ENCODE results near the gene DLG2.
"Not testable (repeated sequence)": the region's sequence is repeated elsewhere in the genome, so short reads cannot be mapped to it uniquely, and the experiment has no call there.

The DLG2 gene

DNA sequence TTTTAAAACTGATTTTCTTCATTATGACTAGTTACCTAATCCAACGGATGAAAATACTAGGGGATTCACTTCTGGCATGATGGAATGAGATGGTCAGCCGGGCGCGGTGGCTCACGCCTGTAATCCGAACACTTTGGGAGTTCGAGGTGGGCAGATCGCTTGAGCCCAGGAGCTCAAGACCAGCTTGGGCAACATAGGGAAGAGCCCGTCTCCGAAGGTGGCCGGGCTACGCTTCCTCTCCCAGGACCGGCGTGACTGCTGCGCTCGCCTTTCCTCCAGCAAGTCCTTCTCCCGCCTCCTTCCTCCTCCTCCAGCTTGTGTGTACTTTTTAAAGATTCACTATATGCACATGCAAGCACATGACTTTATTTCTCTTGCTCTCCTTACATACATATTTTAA, 1835.6 kb downstream of the DLG2 start:
- DNase-seq = no peak

DNA sequence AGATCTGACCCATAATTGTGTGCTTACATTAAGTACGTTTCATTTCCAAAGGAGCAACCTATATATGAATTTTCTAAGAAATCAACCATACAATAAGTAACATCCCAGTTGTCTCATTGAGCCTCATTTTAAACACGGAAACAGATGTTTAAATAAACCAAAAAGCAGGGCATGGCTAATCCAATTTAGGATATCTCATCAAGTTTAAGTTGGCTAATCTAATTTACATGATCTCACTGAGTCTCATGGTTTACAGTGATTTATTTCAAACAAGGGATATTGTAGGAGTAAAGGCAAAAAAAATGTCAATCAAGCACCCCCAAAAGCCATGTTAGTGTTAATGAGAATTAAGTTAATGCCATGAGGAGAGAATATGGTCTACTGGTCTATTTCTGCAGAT, 1841.2 kb downstream of the DLG2 start:
- no peak for DNase-seq

DNA sequence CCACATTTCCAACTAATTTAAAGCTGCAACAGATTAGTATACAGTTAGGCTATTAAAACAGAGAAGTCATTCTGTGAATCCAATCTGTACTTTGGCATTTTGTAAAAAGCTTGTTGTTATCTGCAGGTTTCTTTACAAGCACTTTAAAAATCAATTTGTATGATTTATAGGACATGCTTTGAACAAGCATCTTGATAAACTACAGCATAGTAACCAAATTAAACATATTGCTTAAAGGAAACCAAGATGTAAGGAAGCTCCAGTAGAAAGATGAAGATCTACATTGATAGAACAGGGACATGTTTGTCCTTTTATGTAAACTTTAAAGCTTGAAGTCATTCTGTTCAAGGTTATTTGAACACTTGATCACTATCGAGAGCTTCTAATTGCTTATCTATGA, 1842.7 kb downstream of the DLG2 start:
- no peak for DNase-seq

DNA sequence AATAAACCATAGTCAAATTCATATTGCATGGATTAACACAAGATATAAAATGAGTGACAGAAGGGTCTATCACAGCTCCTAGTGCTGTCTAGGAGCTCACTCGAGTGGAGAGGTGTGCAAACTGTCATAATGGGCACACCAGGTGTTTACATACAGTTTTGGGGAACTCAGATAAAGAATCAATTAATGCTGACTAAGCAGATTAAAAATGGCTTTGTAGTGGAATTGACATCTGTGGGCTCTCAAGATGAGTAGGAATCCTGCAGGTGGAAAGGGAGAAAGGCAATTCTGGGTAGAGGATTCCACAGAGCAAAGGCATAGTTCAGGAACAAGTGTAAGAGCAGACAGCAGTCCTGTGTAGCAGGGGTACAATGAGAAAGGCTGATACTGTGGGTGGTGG, 1844.8 kb downstream of the DLG2 start:
- peak; percentile 27 for DNase-seq

DNA sequence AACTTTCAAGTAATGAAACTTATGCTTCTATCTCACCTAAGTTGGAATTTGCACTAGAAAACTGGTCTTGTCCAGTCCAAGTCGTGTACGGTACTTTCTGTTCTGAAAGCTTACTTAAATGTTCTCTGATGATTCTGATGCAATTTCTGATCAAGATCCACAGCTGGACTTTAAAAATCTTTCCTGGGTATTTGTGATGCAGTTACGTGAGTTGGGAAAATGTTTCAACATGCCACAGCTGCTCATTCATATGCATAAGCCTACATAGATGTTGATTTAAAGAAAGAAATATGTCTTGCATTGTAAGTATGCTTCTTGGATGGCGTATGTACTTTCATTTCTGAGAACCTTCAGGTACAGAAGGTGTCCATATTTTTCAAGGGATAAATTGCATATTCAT, 1847.3 kb downstream of the DLG2 start:
- DNase-seq = no peak

DNA sequence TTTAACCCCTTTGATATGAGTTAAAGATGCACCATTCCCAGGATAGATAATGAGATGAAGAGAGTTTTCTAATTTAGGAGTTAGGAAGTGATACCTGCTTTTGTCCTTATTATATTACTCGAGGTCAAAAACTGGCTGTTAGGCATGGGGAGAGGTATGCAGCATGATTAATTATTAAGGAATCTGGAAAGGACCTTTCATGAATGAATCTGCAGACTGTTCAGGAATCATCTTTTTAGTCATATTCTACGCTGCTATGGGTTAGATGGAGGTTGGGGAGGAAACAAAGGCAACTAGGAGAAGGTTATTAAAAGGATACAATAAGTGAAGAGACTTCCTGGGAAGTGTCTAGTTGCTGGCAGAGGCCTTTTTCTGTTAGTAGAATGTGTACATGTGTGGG, 1848.5 kb downstream of the DLG2 start:
- DNase-seq = no peak

DNA sequence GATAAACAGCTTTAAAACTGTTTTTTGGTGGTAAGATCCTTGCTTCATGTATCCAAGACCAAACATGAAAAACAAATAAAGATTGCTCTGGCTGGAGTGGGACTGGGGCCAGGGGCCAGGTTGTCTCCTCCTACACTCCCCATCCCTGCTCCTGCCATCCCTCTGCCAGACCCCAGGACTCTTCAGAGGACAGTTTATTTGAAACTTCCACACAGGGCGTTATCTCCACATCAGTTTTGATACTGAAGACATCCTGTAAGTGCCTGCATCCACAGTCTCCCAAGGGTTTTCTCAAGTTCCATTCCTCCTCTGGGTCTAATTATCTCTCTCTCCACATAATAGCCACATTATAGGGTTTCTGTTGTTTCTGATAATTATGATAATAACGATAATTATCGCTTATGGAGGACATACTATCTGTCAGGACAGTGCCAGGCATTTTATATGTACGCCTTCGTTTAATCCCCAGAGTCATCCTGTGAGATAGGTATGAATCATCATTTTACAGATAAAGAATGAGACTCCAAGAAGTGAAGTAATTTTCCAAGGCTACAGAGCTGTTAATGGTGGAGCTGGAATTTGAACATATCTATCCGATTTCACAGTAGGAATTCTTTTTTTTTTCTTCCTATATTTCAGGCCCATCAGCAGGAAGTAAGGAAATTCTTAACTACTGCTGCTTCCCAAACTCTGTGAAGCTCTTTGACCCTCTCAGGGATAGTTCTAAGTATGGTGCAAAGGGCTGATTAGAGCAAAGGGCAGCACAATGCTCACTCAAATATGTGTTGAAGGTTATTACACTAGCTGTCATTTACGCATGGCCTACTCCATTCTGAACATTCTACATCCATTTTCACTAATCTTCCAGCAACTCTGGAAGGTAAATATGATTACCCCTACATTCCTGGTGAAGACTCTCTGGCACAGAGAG, 1852.9 kb downstream of the DLG2 start:
- DNase-seq = peak; percentile 97

DNA sequence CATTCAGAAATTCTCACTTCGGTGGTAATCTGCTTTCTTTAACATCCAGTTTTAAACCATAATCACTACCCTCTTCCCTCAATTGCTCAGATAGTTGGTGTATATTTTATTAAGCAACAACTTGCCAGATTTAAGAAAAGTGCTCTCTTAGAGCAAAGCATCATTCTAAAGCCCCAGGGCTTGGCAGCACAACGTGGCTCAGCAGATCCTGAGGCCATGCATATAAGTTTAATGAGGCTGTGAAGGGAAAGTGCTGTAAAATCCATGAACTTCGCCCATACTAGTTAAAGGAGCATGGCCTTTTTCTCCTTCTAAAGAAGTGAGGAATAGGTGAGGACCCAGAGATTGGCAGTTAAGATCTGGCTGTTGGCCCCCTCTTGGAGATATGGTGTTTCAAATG, 1858.7 kb downstream of the DLG2 start:
- DNase-seq = no peak

DNA sequence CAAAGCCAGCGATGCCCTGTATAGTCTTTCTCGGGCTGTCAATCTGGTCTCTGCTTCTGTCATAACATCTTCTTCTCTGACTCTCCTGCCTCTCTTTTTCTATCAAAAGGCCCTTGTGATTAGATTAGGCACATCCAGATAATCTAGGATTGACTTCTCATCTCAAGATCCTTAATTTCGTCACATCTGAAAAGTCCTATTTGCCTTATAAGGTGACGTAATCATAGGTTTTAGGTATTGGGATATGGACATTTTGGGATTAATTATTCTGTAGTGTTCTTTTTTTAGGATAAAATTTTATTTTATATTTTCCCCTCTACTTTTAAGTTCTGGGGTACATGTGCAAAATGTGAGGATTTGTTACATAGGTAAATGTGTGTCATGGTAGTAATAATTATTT, 1860.2 kb downstream of the DLG2 start:
- no peak for DNase-seq

DNA sequence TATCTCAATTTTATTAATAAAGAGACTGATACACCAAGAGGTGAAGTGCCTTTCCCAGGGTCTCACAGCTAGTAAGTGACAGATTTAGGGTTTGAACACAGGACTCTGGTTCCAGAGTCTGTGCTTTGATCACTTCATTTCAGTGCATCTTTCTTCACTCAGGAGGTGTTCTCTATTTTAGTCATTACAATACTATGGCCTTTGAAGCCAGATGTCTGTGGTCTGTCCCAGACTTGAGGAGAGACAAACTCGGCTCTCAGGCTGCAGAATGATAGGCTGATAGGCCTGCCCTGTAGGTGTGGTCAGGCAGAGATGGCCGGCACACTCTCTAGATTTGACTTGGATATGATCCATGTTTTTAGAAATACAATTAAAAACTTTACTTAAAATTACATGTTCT, 1862.5 kb downstream of the DLG2 start:
- DNase-seq = no peak

DNA sequence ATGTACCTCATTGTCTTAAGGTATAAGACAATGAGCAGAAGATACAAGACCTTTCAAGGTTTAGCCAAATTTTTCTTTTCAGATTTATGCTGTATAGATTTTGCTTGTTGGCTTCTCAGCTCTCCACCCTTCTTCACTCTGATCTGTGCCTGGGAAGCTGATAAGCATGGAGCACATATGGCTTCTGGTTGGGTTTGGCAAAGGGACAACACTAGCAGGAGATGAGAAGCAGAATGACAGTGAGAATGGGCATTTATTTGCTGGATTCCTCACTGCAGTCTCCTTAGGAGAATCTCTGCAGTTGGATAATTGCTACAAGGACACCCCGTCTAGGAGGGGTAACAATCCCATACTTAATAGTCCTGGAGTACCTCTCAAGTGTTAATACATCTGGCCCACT, 1866.2 kb downstream of the DLG2 start:
- DNase-seq = no peak

DNA sequence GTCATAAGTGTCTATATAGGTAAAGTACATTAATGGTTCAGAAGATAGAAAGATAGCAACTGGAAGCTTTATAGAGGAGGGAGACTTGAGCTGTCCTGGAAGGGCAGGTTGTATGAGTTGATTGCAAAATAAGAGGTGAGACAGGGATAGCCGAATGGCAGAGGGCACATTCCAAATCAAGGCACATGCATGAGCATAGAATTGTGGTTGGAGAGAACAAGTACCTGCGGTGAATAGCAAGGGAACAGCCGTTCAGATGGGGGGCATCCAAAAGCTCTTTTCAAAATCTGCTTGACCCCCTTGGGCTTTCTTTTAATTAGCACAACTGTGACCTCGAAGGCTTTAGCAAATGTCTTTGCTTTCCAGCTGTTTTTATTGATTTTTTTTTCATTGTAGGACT, 1868.0 kb downstream of the DLG2 start:
- DNase-seq = no peak

DNA sequence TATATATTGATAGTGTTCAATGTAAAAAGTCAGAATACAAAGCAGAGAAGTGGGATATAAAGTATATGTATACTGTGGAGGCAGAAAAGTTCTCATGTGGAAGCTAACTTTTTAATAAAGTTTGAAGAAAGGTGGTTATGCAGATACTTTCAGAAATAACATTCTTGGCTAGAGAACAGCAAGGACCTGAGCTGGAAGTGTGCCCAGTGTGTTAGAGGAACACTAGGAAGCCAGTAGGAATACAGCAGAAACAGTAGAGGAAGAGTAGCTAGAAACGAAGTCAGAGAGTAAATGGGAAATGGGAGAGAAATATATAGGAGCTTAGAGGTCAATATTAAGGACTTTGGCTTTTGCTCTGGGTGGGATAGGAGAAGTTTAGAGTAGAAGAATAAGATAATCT, 1876.1 kb downstream of the DLG2 start:
- DNase-seq = no peak

DNA sequence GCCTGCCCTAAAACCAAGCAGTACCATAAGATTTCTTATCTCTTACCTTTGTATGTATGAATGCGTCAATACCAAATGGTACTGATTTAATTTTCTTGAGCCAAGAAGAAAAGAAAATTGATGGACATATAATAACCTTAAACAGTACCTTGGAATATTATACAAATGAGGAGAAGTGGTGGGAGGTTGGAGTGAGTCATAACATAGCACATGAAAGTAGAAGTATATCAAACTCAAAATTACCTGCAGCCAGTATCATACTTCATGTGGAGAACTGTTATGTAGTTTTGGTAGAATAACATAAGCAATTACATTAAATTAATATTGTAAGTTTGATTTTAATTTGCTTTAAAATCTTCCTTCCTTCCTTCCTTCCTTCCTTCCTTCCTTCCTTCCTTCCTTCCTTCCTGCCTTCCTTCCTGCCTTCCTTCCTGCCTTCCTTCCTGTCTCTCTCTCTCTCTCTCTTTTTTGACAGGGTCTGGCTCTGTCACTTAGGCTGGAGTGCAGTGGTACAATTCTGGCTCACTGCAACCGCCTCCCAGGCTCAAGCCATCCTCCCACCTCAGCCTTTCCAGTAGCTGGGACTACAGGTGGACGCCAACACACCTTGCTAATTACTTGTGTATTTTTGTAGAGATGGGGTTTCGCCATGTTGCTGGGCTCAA, 1880.1 kb downstream of the DLG2 start:
- no peak for DNase-seq

DNA sequence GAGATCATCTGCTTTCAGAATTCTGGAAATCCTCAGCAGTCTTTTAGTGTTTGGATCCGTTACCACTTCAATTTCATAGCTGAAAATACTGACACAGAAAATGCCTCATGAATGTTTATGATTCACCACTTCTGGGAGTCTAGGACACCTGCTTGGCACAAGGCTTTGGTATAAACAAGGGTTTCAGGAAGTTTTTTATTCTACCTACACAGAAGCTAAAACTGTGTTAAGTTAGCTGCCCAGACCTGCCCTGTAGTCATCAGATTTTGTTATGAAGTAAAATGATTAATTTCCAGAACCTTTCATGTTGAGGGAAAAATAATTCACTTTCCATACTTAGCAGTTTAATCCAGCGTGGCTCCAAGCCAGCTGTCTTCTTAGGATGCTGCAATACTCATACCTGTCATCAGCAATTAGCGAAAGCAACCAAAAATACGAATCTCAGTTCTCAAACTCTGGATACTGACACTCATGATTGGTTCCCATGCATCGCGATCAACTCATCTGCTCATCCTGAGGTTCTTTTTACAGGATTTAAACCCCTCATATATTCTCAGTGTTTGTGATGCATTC, 1882.4 kb downstream of the DLG2 start:
- DNase-seq = no peak

DNA sequence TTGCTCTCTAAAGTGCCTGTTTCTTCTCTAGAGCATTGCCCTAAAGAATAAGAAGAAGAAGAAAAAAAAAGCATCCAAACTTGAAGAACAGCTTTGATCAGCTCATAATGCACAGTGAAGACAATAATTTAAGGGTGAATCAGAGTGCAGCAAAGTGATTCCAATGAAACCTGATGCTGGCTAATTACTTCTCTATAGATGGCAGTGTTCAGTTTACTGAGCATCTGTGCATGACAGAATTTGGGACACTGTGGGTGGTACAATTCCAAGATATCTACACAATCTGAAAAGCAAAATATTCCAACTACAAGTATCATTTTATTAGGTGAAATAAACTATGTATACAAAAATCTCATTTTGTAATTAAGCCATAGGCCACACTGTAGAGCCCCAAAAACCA, 1890.5 kb downstream of the DLG2 start:
- peak; percentile 92 for DNase-seq

DNA sequence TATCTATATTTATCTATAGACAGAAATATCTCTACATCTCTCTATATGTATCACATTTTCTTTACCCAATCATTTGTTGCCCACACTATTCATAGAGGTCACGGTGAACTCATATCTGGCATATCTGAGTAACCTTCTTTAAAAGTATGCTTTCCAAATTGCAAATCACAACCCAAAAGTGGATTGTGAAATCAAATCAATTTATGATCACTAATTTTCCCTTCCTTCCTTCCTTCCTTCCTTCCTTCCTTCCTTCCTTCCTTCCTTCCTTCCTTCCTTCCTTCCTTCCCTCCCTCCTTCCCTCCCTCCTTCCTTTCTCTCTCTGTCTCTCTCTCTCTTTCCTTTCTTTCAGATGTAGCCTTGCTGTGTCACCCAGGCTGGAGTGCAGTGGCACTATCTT, 1893.0 kb downstream of the DLG2 start:
- DNase-seq = no peak

DNA sequence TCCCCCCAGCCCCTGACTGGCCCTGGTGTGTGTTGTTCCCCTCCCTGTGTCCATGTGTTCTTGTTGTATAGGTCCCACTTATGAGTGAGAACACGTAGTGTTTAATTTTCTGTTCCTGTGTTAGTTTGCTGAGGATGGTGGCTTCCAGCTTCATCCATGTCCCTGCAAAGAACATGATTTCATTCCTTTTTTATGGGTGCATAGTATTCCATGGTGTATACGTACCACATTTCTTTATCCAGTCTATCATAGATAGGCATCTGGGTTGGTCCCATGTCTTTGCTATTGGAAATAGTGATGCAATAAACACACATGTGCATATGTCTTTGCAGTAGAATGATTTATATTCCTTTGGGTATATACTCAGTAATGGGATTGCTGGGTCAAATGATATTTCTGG, 1895.9 kb downstream of the DLG2 start:
- DNase-seq = not testable (repeated sequence)

DNA sequence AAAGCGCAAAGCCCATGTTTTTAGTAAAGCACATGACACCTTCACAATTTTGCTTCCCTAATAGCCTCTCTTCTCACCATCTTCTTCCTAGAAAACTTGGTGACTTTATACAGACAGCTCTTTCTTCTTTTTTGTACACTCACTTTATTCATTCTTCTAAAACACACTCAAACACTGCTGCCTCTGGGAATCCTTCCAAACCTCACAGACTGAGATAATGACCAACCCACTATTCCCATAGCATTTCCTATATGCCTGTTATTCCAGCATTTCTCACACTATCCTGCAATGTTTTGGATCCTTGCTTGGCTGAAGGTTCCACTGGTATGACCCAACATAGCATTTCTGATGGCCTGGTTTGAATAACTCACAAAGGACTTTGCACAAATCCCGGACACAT, 1898.9 kb downstream of the DLG2 start:
- no peak for DNase-seq

DNA sequence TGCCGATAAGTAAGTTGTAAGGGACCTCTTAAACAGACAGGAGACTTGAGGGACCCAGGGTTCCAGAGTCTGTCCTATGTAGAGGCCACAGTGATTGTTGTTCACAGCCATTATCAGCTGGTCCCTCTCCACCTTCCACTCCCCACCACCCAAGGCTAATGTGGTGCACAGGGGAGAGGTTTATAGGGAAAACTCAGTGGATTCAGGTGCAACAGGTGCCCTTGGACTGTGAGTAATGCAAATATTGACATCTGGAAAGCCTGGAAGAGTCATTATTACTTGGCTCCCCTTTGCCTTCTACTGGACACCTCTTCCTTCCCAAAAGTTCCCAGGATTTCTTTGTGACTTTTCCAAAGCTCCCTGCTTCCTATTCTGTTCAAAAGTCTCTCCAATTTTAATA, 1899.9 kb downstream of the DLG2 start:
- peak; percentile 90 for DNase-seq

DNA sequence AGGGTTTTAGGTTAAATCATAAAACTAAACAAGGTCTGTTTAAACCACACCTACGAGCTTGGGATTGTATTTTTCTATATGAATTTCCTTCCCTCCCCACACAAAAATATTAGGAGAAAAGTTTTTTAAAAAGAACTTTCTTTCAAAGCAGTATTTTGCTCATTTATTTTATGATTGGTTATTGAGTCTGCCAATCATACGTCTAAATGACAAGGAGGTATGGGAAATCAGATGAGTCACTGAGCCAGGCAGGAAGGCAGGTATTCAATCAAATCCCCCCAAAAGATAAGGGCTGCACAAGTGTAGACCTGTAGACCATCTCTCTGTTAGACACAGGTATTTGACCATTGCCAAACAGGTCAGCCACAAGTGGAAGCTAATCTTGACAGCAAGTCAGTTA, 1900.8 kb downstream of the DLG2 start:
- DNase-seq = peak; percentile 38

DNA sequence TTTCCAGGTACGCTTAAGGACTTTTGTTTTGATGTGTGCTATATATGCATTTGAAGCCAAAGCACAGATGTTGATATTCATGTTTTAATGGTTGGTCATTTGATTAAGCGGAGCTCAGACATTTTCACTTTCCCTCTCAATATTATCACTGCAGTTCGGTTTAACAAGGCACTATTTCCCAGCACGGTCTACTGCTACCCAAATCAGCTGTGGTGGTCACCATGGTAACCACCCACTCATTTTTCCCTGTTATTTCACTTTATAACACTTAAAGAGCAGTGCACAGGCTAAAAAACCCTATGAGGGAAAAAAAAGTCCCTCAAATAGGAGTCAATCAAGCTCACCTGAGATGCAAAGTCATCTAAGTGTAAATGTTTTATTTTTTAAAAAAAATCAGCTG, 1901.4 kb downstream of the DLG2 start:
- DNase-seq = peak; percentile 35

DNA sequence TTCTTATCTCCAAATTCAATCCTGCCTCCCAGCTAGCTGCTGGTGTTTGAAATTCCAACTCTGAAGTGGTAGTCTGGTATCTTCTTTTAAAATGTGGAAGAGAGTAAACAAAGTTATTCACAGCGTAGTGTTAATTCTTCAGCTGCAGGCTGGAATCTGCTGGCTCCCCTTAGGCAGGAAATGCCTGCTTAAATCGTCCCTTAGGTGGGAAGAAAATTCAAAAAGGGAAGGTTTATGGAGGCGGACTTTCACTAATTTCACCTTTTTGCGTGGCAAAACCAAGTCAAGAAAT, 1901.9 kb downstream of the DLG2 start:
- peak; percentile 65 for DNase-seq

DNA sequence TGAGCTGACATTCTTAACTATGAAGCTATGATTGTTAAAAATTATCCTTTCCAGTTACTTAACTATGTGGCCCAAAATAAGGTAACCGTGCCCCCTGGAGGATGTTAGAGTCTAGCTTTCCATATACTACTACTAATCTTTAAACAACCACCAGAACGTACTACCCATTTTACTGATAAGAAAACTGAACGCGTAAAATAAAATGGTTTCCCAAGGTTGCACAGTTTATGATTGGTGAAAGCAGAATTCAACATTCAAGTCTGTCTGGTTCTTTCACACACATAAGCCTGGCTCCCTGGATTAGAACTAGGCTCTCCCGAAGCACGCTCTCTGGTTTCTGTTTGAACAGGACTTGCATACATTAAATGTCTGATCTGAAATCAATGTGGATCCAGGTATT, 1903.1 kb downstream of the DLG2 start:
- DNase-seq = peak; percentile 86
